A549 (cell line): ENCODE measurements around the gene MAP3K7. TPM values are rescaled to one million over a fixed set of nuclear protein-coding genes. Genes with fewer than 3 reads are reported as not detected.

Source experiments
- ATAC-seq, 2 experiments: fragments of 200-7000 bp in 1 of 2; fragments of >200 bp in 1 of 2; cut with Nextera tagmentation in 1 of 2; cut with Tn5 transposase in 1 of 2; 3 replicates each; pipeline versions ENCODE4 v1.8.0 to v1.9.1; 2018 to 2020; ENCODE audit warnings: mild to moderate bottlenecking in 1 of 2, moderate library complexity in 1 of 2
- CTCF ChIA-PET: fragments of 300-600 bp; sonication (Branson Sonifier 250); formaldehyde crosslinking; extraction: SDS; loops from one replicate; lab custom pipeline; 2021; ENCODE audit warnings: antibody characterized with exemption, inconsistent platforms; lab: Yijun Ruan, JAX
- POLR2A ChIA-PET: fragments of 350-600 bp; formaldehyde crosslinking; extraction: SDS; loops from one replicate; lab custom pipeline; 2021; ENCODE audit warnings: antibody characterized with exemption, inconsistent platforms; lab: Yijun Ruan, JAX
- DNase-seq, 2 experiments: peaks; one replicate each; pipeline versions ENCODE4 v3.0.0 to v3.0.0-alpha.2; 2011 to 2016; ENCODE audit warnings: low read depth in 1 of 2, low spot score in 1 of 2
- FAIRE-seq: peaks from 2 replicates; lab custom pipeline; 2011; peaks lifted over from hg19 to GRCh38; lab: Jason Lieb, UNC
- H3K27ac ChIP-seq, 2 experiments: fragments of >200 bp; sonication (Bioruptor Twin); formaldehyde crosslinking; 3 replicates each; pipeline ENCODE4 v1.5.1; 2016 to 2017
- H3K4me1 ChIP-seq: fragments of >200 bp; sonication (Bioruptor Twin); formaldehyde crosslinking; 3 replicates; pipeline ENCODE4 v1.6.1; 2016
- H3K4me2 ChIP-seq: fragments of >200 bp; sonication (Bioruptor Twin); formaldehyde crosslinking; 3 replicates; pipeline ENCODE4 v1.6.1; 2016
- H3K4me3 ChIP-seq: fragments of >200 bp; sonication (Bioruptor Twin); formaldehyde crosslinking; 3 replicates; pipeline ENCODE4 v1.5.1; 2016
- H3K9me3 ChIP-seq: fragments of >200 bp; sonication (Bioruptor Twin); formaldehyde crosslinking; 3 replicates; pipeline ENCODE4 v1.6.1; 2016
- ATOH8 ChIP-seq: fragments of 250-450 bp; sonication (Bioruptor Pico); IDR thresholded peaks from 2 replicates; pipeline ENCODE4 v1.5.0; 2020; ENCODE audit warnings: low read depth, mild to moderate bottlenecking, moderate library complexity
- CHD2 ChIP-seq: fragments of 150-350 bp; IDR thresholded peaks from 2 replicates; pipeline ENCODE4 v1.6.1; 2014; ENCODE audit warnings: low read length; ENCODE audit not compliant: partially characterized antibody
- ELK1 ChIP-seq: fragments of 150-350 bp; IDR thresholded peaks from 2 replicates; pipeline ENCODE4 v1.6.1; 2014; ENCODE audit warnings: low read depth, mild to moderate bottlenecking, low read length
- HOXB5 ChIP-seq: fragments of 250-450 bp; sonication (Bioruptor Pico); IDR thresholded peaks from 2 replicates; pipeline ENCODE4 v1.5.0; 2020; ENCODE audit warnings: mild to moderate bottlenecking, moderate library complexity
- MAX ChIP-seq: IDR thresholded peaks from 2 replicates; pipeline ENCODE4 v1.6.1; 2012
- MYC ChIP-seq: IDR thresholded peaks from 2 replicates; pipeline ENCODE4 v1.6.1; 2012; ENCODE audit warnings: mild to moderate bottlenecking, inconsistent platforms, low read length, improper control_type of control experiment, borderline replicate concordance
- NFE2L2 ChIP-seq: fragments of 150-350 bp; conservative IDR thresholded peaks from 2 replicates; pipeline ENCODE4 v1.6.1; 2014; ENCODE audit warnings: low read length
- POLR2AphosphoS2 ChIP-seq: conservative IDR thresholded peaks from 2 replicates; pipeline ENCODE4 v1.6.1; 2012; ENCODE audit warnings: low read length, improper control_type of control experiment, inconsistent platforms
- RCOR1 ChIP-seq: fragments of 150-350 bp; IDR thresholded peaks from 2 replicates; pipeline ENCODE4 v1.6.1; 2014; ENCODE audit warnings: antibody characterized with exemption, low read length, low read depth
- TFCP2L1 ChIP-seq: fragments of 250-450 bp; sonication (Bioruptor Pico); IDR thresholded peaks from 2 replicates; pipeline ENCODE4 v1.5.0; 2021; ENCODE audit warnings: mild to moderate bottlenecking
- USF2 ChIP-seq: fragments of 450-650 bp; IDR thresholded peaks from 2 replicates; pipeline ENCODE4 v1.6.1; 2014; ENCODE audit warnings: antibody characterized with exemption
- ZNF302 ChIP-seq: fragments of 250-450 bp; sonication (Bioruptor Pico); IDR thresholded peaks from 2 replicates; pipeline ENCODE4 v1.9.0; 2021; ENCODE audit warnings: inconsistent platforms, mild to moderate bottlenecking, moderate library complexity
- ZSCAN20 ChIP-seq: fragments of 250-450 bp; sonication (Bioruptor Pico); IDR thresholded peaks from 2 replicates; pipeline ENCODE4 v1.8.0; 2022; ENCODE audit warnings: mild to moderate bottlenecking, moderate library complexity
- WGBS: methylation state at CpG from one replicate; pipeline ENCODE4 v1.1.6; 2017; ENCODE audit errors: missing lambda C conversion rate; 5-methylcytosine and 5-hydroxymethylcytosine counted together
- polyA plus RNA-seq, 4 experiments: library from polyadenylated mRNA; depleted of rRNA in 3 of 4; stranded (reverse); fragments of >200 nt; fragmentation: RNase III in 1 of 4; extraction: RNeasy Plus Mini Kit Qiagen cat#74134 plus additional on column Dnase treatment in 1 of 4; gene quantifications; 2 replicates in 3 of 4; 3 replicates in 1 of 4; pipeline ENCODE4 v1.2.3, GENCODE V29; 2011 to 2017

The MAP3K7 gene
- polyA plus RNA-seq, 2 of the 4 experiments (the other 2 are of a cell fraction), result 13.7 to 32.0 TPM

- FAIRE-seq (no peak), DNase-seq (no peak), ATAC-seq (no peak)
- ChIA-PET POLR2A (no interaction called here), CTCF (interaction anchor here (0.6 to 2.1 kb wide), 3 partner anchors 383 to 544 kb away, joined by 3 to 6 read pairs (median 3); no protein-coding TSS in a partner anchor)
- Histone ChIP-seq H3K9me3 (no peaks in the 10 kb centered on the region), H3K4me3 (no peak overlapping the region), H3K27ac (no peak overlapping the region), H3K4me1 (no peaks in the 10 kb centered on the region), H3K4me2 (no peak overlapping the region)
- TF ChIP-seq POLR2AphosphoS2, result no peak
- no peak for TF ChIP-seq RCOR1
- TF ChIP-seq MAX, result no peak
- WGBS, result 26% methylated on average over 3 of the region's 3 CpGs
These were observed 102.5 kb downstream of the MAP3K7 start for GRCh38 chr6:90484385-90484784.

- CTCF ChIA-PET, result interaction anchor here (0.6 to 2.1 kb wide), 3 partner anchors 382 to 544 kb away, joined by 3 to 6 read pairs (median 3); no protein-coding TSS in a partner anchor
- WGBS, result 77% methylated on average over 9 of the region's 9 CpGs
- TF ChIP-seq CHD2, result no peak
- TF ChIP-seq USF2, result no peak
- Histone ChIP-seq H3K9me3 (no peaks in the 10 kb centered on the region), H3K4me1 (peaks cover 1% of the 10 kb centered on the region; the same call in 2 of the 3 replicates), H3K4me3 (no peak overlapping the region), H3K27ac (no peak overlapping the region), H3K4me2 (no peak overlapping the region)
- POLR2A ChIA-PET, result no interaction called here
- DNase-seq (no peak), ATAC-seq (no peak), FAIRE-seq (no peak)
These were observed 102.9 kb downstream of the MAP3K7 start for GRCh38 chr6:90483956-90484355.

- FAIRE-seq, result no peak
- 72% methylated on average over 6 of the region's 8 CpGs for WGBS
These were observed 103.6 kb downstream of the MAP3K7 start for GRCh38 chr6:90483116-90483839.

GRCh38 chr6:90480666-90481065 is 106.2 kb downstream of the MAP3K7 start:
- Histone ChIP-seq H3K4me1 (peaks cover 7% of the 10 kb centered on the region; the same call in 2 of the 3 replicates), H3K4me3 (no peak overlapping the region), H3K27ac (no peak overlapping the region), H3K9me3 (no peaks in the 10 kb centered on the region), H3K4me2 (no peak overlapping the region)
- no peak for TF ChIP-seq ZSCAN20
- WGBS, result 79% methylated on average over 4 of the region's 4 CpGs
- ATAC-seq (no peak), FAIRE-seq (no peak), DNase-seq (no peak)
- CTCF ChIA-PET, result interaction anchor here (2.1 to 3.6 kb wide), 3 partner anchors 10 to 540 kb away, joined by 7 to 62 read pairs (median 10); no protein-coding TSS in a partner anchor
- POLR2A ChIA-PET, result no interaction called here

More at GRCh38 chr6:90483116-90483839, 103.6 kb downstream of the MAP3K7 start:
- no peak overlapping the region for H3K27ac ChIP-seq
- H3K9me3 ChIP-seq, result no peaks in the 10 kb centered on the region
- ATAC-seq (no peak), DNase-seq (no peak)
- no peak overlapping the region for H3K4me3 ChIP-seq
- ChIA-PET POLR2A (no interaction called here), CTCF (interaction anchor here (1.0 to 2.1 kb wide), 2 partner anchors 521 to 543 kb away, joined by 3 to 6 read pairs; no protein-coding TSS in a partner anchor)
- H3K4me2 ChIP-seq, result no peak overlapping the region
- TF ChIP-seq ELK1 (no peak), TFCP2L1 (CRISPR knock-in tag) (no peak), HOXB5 (CRISPR knock-in tag) (no peak), NFE2L2 (no peak), ZNF302 (CRISPR knock-in tag) (no peak), MYC (no peak), ATOH8 (CRISPR knock-in tag) (no peak)
- H3K4me1 ChIP-seq, result peaks cover 7% of the 10 kb centered on the region; the same call in 2 of the 3 replicates
